K562 (cell line): ENCODE results near the gene TNFAIP1. TPM values are rescaled to one million over a fixed set of nuclear protein-coding genes. Genes with fewer than 3 reads are reported as not detected.

Experiments used
- ATF7 ChIP-seq: fragments of 450-650 bp; IDR thresholded peaks from 2 replicates; pipeline ENCODE4 v1.7.1; 2014; ENCODE audit warnings: mild to moderate bottlenecking, moderate library complexity
- BRF2 ChIP-seq: IDR thresholded peaks from 3 replicates; pipeline ENCODE4 v1.6.1; 2011; ENCODE audit warnings: borderline replicate concordance, mild to moderate bottlenecking; ENCODE audit not compliant: insufficient read length, insufficient read depth
- CBFB ChIP-seq: sonication (generic); formaldehyde crosslinking; IDR thresholded peaks from 2 replicates; pipeline ENCODE4 v1.4.0; 2020; ENCODE audit warnings: mild to moderate bottlenecking, missing genetic modification reagents
- CC2D1A ChIP-seq: fragments of 450-650 bp; IDR thresholded peaks from 2 replicates; pipeline ENCODE4 v1.6.1; 2017; ENCODE audit warnings: mild to moderate bottlenecking
- DLX4 ChIP-seq: fragments of 250-450 bp; sonication (Bioruptor Pico); IDR thresholded peaks from 2 replicates; pipeline ENCODE4 v1.6.1; 2021; ENCODE audit warnings: mild to moderate bottlenecking
- ELF2 ChIP-seq: fragments of 250-450 bp; sonication (Bioruptor Pico); IDR thresholded peaks from 2 replicates; pipeline ENCODE4 v1.5.0; 2021; ENCODE audit warnings: mild to moderate bottlenecking
- GABPB2 ChIP-seq: fragments of 250-450 bp; sonication (Bioruptor Pico); conservative IDR thresholded peaks from 2 replicates; pipeline ENCODE4 v1.5.1; 2021; ENCODE audit warnings: mild to moderate bottlenecking
- HMG20B ChIP-seq: fragments of 250-450 bp; sonication (Bioruptor Pico); IDR thresholded peaks from 2 replicates; pipeline ENCODE4 v1.5.0; 2021; ENCODE audit warnings: mild to moderate bottlenecking
- HNRNPH1 ChIP-seq: fragments of 200-400 bp; formaldehyde crosslinking; optimal IDR thresholded peaks from 2 replicates; pipeline ENCODE3; 2017; ENCODE audit warnings: low read depth, mild to moderate bottlenecking, low read length, moderate library complexity
- KLF6 ChIP-seq: fragments of 250-450 bp; sonication (Bioruptor Pico); IDR thresholded peaks from 2 replicates; pipeline ENCODE4 v1.4.0; 2020; ENCODE audit warnings: mild to moderate bottlenecking, moderate library complexity, borderline replicate concordance
- MLX ChIP-seq, 2 experiments: fragments of 450-650 bp in 1 of 2; sonication (generic) in 1 of 2; formaldehyde crosslinking; conservative IDR thresholded peaks; 2 replicates each; pipeline versions ENCODE4 v1.4.0 to v1.8.1; 2020 to 2022; ENCODE audit warnings: mild to moderate bottlenecking in 1 of 2, missing genetic modification reagents in 1 of 2
- MNT ChIP-seq, 2 experiments: fragments of 450-650 bp; conservative IDR thresholded peaks; 2 replicates each; pipeline ENCODE4 v1.6.1; 2017; ENCODE audit warnings: mild to moderate bottlenecking in 2 of 2, moderate library complexity in 2 of 2
- MXI1 ChIP-seq: IDR thresholded peaks from 2 replicates; pipeline ENCODE4 v1.6.1; 2011; ENCODE audit warnings: low read depth, mild to moderate bottlenecking, improper control_type of control experiment, low read length
- RBM22 ChIP-seq: fragments of 200-400 bp; formaldehyde crosslinking; IDR thresholded peaks from 2 replicates; pipeline ENCODE4 v1.6.1; 2018; ENCODE audit warnings: low read length, low read depth; ENCODE audit not compliant: poor library complexity, severe bottlenecking
- SUPT5H ChIP-seq: fragments of 450-650 bp; IDR thresholded peaks from 2 replicates; pipeline ENCODE4 v1.6.1; 2016
- XRCC4 ChIP-seq: IDR thresholded peaks from one replicate; pipeline ENCODE4 v1.6.1; 2011; ENCODE audit not compliant: insufficient read depth, insufficient read length; ENCODE audit errors: extremely low read depth
- ZBTB34 ChIP-seq: fragments of 250-450 bp; sonication (Bioruptor Pico); IDR thresholded peaks from 2 replicates; pipeline ENCODE4 v1.8.0; 2021; ENCODE audit warnings: mild to moderate bottlenecking, moderate library complexity
- ZBTB8A ChIP-seq: fragments of 450-650 bp; IDR thresholded peaks from 2 replicates; pipeline ENCODE4 v1.6.1; 2018; ENCODE audit warnings: mild to moderate bottlenecking, moderate library complexity; ENCODE audit not compliant: partially characterized antibody
- ZNF507 ChIP-seq: conservative IDR thresholded peaks from 2 replicates; pipeline ENCODE4 v1.6.1; 2017; ENCODE audit warnings: missing genetic modification characterization, missing compliant biosample characterization
- ZNF586 ChIP-seq: fragments of 450-650 bp; formaldehyde crosslinking; conservative IDR thresholded peaks from 2 replicates; pipeline ENCODE4 v1.4.0; 2020; ENCODE audit warnings: mild to moderate bottlenecking, moderate library complexity
- ZNF75A ChIP-seq: fragments of 450-650 bp; formaldehyde crosslinking; IDR thresholded peaks from 2 replicates; pipeline ENCODE4 v1.4.0; 2020; ENCODE audit warnings: mild to moderate bottlenecking
- ZNF766 ChIP-seq: fragments of 200-800 bp; sonication (Bioruptor generic); conservative IDR thresholded peaks from 2 replicates; pipeline ENCODE4 v1.6.1; 2016; ENCODE audit warnings: missing genetic modification characterization, missing compliant biosample characterization
- polyA plus RNA-seq, 8 experiments: library from polyadenylated mRNA; depleted of rRNA in 4 of 8; stranded (reverse) in 5 of 8; unstranded in 3 of 8; fragments of >200 nt; fragmentation: Nextera tagmentation in 2 of 8; fragmentation: Illumina TruSeq in 1 of 8; extraction: Ambion mirVana in 2 of 8; extraction: Trizol in 1 of 8; gene quantifications; 2 replicates each; pipeline versions ENCODE4 v1.2.1 to v1.2.3, GENCODE V29; 2011 to 2014; ENCODE audit warnings: inconsistent platforms in 1 of 8, missing spikeins in 1 of 8
- total RNA-seq, 7 experiments: library from RNA; depleted of rRNA in 6 of 7; stranded (reverse); fragments of >200 nt in 6 of 7; fragmentation: Illumina TruSeq in 2 of 7; extraction: Trizol in 2 of 7; gene quantifications; 2 replicates each; pipeline versions ENCODE4 v1.2.1 to v1.2.3, GENCODE V29; 2011 to 2021; ENCODE audit warnings: low replicate concordance in 1 of 7

The TNFAIP1 gene
- total and polyA plus RNA-seq, 9 of the 15 experiments (the other 6 are each of a cell fraction or from before 2014, with no cell fraction given): 2.1 to 20.1 (median 8.2) TPM

GRCh38 chr17:28357061-28357900 is 21.7 kb downstream of the TNFAIP1 start, which contains the start of gene POLDIP2 (continued):
- TF ChIP-seq ELF2 (peak; percentile 96), ZBTB8A (no peak), MLX (CRISPR knock-in tag; conservative IDR thresholded peaks at IDR 0.05) (no peak), ZBTB34 (CRISPR knock-in tag) (no peak), KLF6 (CRISPR knock-in tag) (no peak), RBM22 (peak; percentile 48), SUPT5H (peak; percentile 80), ZNF507 (no peak), BRF2 (no peak), ZNF586 (CRISPR knock-in tag) (no peak), MNT (conservative IDR thresholded peaks at IDR 0.05) (peak; percentile 67 to 94), HMG20B (no peak), ATF7 (peak; percentile 76), XRCC4 (no peak), HNRNPH1 (no peak), DLX4 (no peak), CBFB (CRISPR knock-in tag) (no peak), GABPB2 (CRISPR knock-in tag) (no peak), MXI1 (no peak), ZNF75A (CRISPR knock-in tag) (no peak), ZNF766 (CRISPR knock-in tag) (no peak), CC2D1A (no peak)
